IPS-NIHi11 (cell line): Measurements from ENCODE around the gene RGSL1.
"Not testable (repeated sequence)": the region's sequence is repeated elsewhere in the genome, so short reads cannot be mapped to it uniquely, and the experiment has no call there.

ENCODE experiments used
- DNase-seq: peaks from one replicate; pipeline ENCODE4 v3.0.0; 2012; ENCODE audit warnings: mixed read lengths, low spot score

The RGSL1 gene

DNA sequence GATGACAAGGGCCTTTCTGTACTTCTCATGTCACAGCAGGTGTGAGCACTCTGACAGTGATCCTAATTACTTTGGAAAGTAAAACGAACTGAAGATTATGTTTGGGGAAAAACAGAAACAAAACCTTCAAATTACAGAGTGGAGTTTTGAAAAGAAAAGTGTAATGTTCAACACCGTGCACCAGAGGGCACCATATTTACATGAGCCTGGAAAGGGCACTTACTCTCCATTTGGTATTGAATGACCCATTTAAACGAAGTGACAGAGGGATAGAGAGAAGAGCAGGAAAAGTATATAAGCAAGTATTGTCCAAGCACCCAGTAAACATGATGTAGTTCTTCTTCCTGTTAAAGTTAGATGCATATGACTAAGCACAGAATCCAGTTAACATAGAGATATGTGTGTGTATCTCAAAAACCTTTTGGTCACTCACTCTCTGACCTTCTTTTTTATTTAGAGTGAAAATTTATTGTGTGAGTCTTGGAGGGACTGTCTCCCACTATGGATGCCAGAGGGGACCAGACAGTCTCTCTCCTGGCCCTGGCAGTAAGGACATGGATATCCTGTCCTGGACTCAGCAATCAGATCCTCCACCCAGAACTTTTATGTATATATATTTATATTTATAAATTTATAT is 3.8 kb upstream of the RGSL1 start:
- DNase-seq = peak; percentile 66

DNA sequence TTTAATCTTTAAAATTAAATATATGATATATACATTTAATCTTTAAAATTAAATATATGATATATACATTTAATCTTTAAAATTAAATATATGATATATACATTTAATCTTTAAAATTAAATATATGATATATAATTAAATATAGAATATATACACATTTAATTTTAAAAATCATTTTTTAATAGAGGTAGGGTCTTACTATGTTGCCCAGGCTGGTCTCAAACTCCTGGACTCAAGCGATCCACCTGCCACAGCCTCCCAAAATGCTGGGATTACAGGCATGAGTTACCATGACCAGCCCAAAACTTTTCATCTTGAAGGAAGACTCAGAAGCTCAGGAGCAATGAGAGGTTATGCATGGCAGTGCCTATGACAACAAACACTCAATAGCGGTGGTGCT is 2.8 kb upstream of the RGSL1 start:
- DNase-seq = not testable (repeated sequence)

DNA sequence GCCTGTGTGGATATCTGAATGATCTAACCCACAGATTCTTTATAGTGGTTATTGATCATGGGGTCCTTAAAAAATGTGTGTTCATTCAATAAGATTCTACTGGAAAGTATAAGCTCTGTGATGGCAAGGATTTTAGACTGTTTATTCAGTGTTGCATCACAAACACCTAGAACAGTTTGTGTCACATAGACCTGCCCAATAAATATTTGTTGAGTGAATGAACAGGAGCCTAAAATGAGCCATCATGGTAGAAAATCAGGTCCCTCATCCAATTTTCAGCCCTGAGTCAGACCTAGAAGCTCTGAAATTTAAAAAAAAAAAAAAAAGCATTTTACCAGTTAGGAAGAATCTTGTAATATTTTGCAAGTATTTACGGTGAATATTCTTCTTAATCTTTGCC is 2.3 kb upstream of the RGSL1 start:
- DNase-seq = no peak

DNA sequence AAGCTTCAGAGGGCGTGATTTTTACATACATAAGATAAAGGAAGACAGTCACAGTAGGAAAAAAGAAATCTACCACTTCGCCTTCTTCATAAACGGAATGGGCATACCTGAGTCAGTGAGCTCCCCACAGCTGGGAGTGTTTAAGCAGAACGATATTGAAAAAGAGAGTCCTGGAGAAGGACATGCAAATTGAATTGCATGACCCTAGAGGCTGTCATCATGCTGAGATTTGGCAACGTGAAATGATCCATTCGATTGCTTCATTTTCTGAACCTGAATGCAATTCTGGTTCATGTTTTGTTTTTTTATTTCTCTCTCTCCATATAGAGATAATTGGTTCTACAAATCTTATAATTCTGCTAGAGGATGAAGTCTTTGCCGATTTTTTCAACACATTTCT is 3.7 kb downstream of the RGSL1 start:
- no peak for DNase-seq

- DNase-seq = no peak
Observed at GRCh38 chr1:182457844-182458243, 7.9 kb downstream of the RGSL1 start.

DNA sequence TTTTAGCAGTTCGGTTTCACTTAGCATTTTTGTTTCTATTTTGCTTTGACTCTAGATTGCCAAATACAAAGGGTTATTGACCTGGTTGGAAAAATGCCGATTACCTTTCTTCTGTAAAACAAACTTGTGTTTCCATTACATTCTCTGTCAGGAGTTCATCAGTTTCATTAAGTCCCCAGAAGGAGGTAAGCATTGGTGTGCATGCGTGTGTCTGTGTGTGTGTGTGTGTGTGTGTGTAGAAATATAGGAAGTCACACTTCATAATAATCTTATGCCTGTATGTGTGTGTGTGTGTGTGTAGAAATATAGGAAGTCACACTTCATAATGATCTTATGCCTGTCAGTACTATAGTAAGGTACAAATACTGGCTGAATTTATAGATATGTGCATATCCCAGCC is 10.0 kb downstream of the RGSL1 start:
- DNase-seq = no peak

DNA sequence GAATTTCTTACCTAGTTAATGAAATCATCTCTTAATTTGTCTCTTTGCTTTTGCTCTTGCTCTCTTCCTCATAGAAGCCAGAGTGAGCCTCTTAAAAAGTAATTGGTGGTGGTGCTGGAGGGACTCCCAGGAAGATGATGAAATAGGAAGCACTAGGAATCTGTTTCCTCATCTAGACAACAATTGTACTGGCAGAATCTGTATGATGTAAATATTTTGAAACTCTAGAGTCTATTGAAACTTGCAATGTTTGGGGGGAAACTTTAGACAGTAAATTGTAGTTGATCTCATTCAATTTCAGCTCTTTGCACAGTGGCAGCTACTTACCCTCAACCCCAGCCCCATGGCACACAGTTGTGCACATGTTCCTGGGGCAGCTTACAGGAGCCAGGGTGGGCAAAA is 10.6 kb downstream of the RGSL1 start:
- no peak for DNase-seq

DNA sequence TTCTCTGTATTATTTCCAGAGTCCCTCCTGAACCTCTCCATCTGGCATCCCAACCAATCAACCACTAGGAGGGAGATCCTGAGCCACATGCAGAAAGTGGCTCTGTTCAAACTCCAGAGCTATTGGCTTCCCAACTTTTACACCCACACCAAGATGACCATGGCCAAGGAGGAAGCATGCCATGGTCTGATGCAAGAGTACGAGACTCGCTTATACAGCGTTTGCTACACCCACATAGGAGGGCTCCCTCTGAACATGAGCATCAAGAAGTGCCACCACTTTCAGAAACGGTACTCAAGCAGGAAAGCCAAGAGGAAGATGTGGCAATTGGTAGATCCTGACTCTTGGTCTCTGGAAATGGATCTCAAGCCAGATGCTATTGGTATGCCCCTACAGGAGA is 23.6 kb downstream of the RGSL1 start:
- DNase-seq = no peak

DNA sequence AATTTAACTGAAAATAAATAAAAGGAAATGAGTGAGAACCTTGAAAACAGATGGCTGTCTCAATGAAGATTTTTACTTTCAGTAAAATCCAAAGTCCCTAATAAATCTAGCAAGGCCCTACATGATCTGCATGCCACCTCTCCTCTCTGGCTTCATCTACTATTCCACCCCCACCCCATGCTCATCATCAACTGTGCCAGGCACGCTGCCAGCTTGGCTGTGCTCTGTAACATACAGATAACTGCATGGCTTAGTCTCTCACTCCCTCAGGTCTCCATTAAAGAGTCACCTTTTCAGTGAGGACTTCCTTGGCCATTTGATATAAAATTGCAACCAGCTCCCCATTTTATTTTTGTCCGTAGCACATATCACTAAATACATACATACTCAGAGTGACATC is 26.7 kb downstream of the RGSL1 start:
- DNase-seq = no peak

DNA sequence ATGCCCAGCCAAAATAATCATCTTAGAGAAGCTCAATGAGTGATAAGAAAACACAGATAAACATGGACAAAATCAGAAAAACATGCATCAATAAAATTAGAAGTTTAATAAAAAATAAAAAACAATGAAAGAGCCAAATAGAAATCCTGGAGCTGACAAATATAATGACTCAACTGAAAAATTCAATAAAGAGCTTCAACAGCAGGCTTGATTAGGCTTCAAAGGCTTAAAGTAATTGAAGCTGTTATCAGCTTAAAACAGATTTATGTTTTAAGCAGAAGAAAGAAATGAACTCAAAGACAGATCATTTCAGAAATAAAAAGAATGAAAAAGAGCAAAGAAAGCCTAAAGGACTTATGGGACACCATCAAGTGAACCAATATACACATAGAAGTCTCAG is 28.3 kb downstream of the RGSL1 start:
- DNase-seq = no peak

DNA sequence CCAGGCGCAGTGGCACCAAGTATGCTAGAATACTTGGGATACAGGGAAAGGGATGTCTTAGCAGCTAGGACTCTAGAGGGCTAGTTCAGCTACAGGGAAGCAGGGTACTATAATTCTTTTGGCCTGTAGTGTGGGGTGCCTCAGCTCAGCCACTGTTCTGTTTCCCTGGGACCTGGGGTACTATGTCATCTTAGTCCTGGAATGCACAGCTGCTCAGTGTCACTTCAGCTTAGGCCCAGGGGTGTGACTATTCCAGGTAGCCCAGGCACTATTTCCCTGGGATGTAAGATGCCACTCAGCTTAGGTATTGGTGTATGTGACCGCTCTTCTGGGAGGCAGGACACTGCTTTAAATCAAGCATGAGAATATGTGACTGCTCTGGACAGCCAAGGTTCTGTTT is 34.1 kb downstream of the RGSL1 start:
- no peak for DNase-seq

- DNase-seq = peak; percentile 46
Observed at GRCh38 chr1:182484531-182485257, 34.7 kb downstream of the RGSL1 start.

DNA sequence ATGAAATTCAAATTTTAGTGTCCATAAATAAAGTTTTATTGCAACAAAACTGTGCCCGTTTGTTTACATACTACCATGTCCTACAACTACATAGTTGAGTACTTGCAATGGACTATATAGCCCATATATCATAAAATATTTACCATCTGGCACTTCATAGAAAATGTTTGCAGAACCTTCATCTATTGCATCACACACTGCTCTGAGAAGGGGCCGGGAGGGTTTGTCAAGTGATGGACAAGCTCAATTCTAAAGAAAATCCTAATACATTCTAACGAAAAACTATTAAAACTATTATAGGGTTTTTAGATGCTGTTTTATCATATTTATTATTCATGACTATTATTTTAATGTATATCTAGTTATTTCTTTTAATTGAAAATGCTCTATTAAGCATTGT is 35.9 kb downstream of the RGSL1 start:
- DNase-seq = no peak

GRCh38 chr1:182488803-182489202 is 38.9 kb downstream of the RGSL1 start:
- DNase-seq = no peak

DNA sequence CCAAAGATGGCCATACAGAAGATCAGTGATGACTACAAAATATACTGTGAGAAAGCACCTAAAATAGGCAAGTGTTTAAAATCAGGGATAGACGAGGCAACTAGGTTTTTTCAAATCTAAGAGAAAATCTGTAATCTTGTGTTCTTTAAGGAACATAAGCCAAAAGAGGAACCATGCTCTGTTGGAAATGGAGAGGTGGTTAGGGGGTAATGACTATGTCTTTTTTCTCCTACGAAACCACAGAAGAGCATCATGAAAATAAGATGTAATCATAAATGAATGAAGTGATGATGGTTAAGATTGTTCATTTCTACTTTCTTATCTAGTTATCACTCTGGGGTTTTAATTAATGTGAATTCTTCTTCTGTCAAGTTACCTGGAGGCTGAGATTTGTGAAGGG is 43.1 kb downstream of the RGSL1 start:
- no peak for DNase-seq

GRCh38 chr1:182495002-182495401 is 45.1 kb downstream of the RGSL1 start:
- DNase-seq = no peak

GRCh38 chr1:182495693-182496092 is 45.7 kb downstream of the RGSL1 start:
- DNase-seq = no peak

- DNase-seq = no peak
Observed at GRCh38 chr1:182507685-182508084, 57.7 kb downstream of the RGSL1 start.

GRCh38 chr1:182515556-182515955 is 65.6 kb downstream of the RGSL1 start:
- no peak for DNase-seq

GRCh38 chr1:182520736-182521135 is 70.8 kb downstream of the RGSL1 start:
- DNase-seq = no peak

- DNase-seq = no peak
Observed at GRCh38 chr1:182525342-182525741, 75.4 kb downstream of the RGSL1 start.

- DNase-seq = peak; percentile 24
Observed at GRCh38 chr1:182527680-182528079, 77.7 kb downstream of the RGSL1 start.

GRCh38 chr1:182528206-182528605 is 78.3 kb downstream of the RGSL1 start:
- not testable (repeated sequence) for DNase-seq

DNA sequence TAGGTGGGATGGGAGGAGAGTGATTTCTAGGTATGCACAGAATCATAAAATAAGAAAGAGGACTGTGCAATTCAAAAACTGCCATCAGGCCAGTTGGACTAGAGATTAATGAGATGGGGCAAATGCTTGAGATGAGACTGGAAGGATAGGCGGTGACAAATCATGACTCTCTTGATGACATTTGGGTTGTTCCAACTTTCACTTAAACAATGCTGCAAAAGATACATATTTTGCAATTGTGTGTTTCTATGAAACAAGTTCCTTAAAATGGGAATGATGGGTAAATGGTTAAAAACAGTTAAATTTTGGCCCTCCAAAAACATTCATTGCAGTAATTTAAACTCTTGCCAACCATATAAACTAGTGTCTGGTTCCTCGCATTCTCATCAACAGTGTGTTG is 84.0 kb downstream of the RGSL1 start:
- no peak for DNase-seq
